Gastrocnemius medialis (tissue), 4 donors: ENCODE results near the gene SCD5. TPM values are rescaled to one million over a fixed set of nuclear protein-coding genes. Genes with fewer than 3 reads are reported as not detected.

Experiments used
- ATAC-seq, 2 donors: fragments of 150-250 bp; one replicate each; pipeline ENCODE4 v1.9.1; 2016
- DNase-seq, 2 donors: peaks; one replicate each; pipeline ENCODE4 v3.0.0-alpha.2; 2019
- H3K27ac ChIP-seq, 4 donors: fragments of 200-600 bp; sonication (generic); 1 replicate in 1 of 4; 2 replicates in 3 of 4; pipeline ENCODE4 v1.5.1; 2016 to 2018; ENCODE audit warnings: mild to moderate bottlenecking in 2 of 4, moderate library complexity in 1 of 4
- H3K27me3 ChIP-seq, 3 donors: fragments of 200-600 bp; sonication (generic) in 2 of 3; 1 replicate in 1 of 3; 2 replicates in 2 of 3; pipeline versions ENCODE4 v1.5.1 to v1.6.0; 2016 to 2019; ENCODE audit warnings: mild to moderate bottlenecking in 1 of 3, moderate library complexity in 1 of 3
- H3K36me3 ChIP-seq, 2 donors: fragments of 200-600 bp; sonication (generic) in 1 of 2; one replicate each; pipeline ENCODE4 v1.5.1; 2017 to 2018
- H3K4me1 ChIP-seq, 2 donors: fragments of 200-600 bp; sonication (generic) in 1 of 2; one replicate each; pipeline ENCODE4 v1.5.1; 2016 to 2017; ENCODE audit warnings: mild to moderate bottlenecking in 2 of 2
- H3K4me3 ChIP-seq, 4 donors: fragments of 200-600 bp; sonication (generic) in 3 of 4; 1 replicate in 1 of 4; 2 replicates in 3 of 4; pipeline ENCODE4 v1.5.1; 2016 to 2019; ENCODE audit warnings: mild to moderate bottlenecking in 2 of 4
- H3K9me3 ChIP-seq, 3 donors: fragments of 200-600 bp; sonication (generic) in 2 of 3; 1 replicate in 1 of 3; 2 replicates in 2 of 3; pipeline ENCODE4 v1.5.1; 2016 to 2019
- POLR2A ChIP-seq, 2 donors: fragments of 450-650 bp; IDR thresholded peaks; one replicate each; pipeline ENCODE4 v1.6.1; 2017; ENCODE audit warnings: antibody characterized with exemption in 2 of 2, mild to moderate bottlenecking in 2 of 2, moderate library complexity in 2 of 2
- in situ Hi-C, 4 donors: fragments of 200-750 bp; cut with MboI; loops; one replicate each; pipeline versions ENCODE4 v1.15.0 to v1.8.0; 2017; ENCODE audit warnings: low sequenced_read_pairs in 4 of 4
- intact Hi-C: fragments of 100-400 bp; cut with DNase I; formaldehyde crosslinking; loops from one replicate; pipeline ENCODE4 v1.15.1; 2023; ENCODE audit warnings: low total_unique reads
- total RNA-seq, 4 donors: library from RNA; depleted of rRNA; stranded (reverse); fragments of >200 nt; gene quantifications; one replicate each; pipeline versions ENCODE4 v1.1.0 to v1.2.3, GENCODE V29; 2016
- TF ChIP-seq, protein P1 (sequence below), 5 experiments: fragments of 450-650 bp in 3 of 5; fragments of 200-600 bp in 2 of 5; sonication (generic) in 2 of 5; IDR thresholded peaks in 4 of 5; conservative IDR thresholded peaks in 1 of 5; 1 replicate in 4 of 5; 2 replicates in 1 of 5; pipeline ENCODE4 v1.5.1; 2016 to 2019; ENCODE audit warnings: antibody characterized with exemption in 5 of 5, mild to moderate bottlenecking in 3 of 5, moderate library complexity in 3 of 5

Gene SCD5
- total RNA-seq, 4 donors from 2014 or later = 0.68 to 2.4 (median 1.4) TPM

DNA sequence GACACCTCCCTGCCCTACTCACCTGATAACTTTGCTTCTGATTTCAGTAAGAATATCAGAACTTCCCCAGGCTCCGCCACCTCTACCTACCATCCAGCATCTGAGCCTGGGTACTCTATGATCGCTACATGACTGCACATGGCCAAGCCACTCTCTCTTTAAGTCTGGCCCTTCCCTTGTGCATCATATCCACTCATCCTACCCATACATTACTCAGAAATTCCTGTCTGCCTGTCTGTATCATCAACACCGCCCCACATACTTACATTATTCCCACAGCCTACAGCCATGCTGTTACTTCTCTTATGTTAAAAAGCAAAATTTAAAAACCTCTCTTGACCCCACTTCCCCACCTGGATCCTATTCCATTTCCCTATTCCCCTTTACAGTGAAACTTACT is 84.7 kb downstream of the SCD5 start:
- no peaks in the 10 kb centered on the region for H3K4me1 ChIP-seq
- in situ Hi-C loops = no loop called here
- intact Hi-C loops = no loop called here
- H3K27me3 ChIP-seq = no peaks in the 10 kb centered on the region
- no peak for ATAC-seq
- no peak overlapping the region for H3K4me3 ChIP-seq
- TF ChIP-seq, protein P1, sequence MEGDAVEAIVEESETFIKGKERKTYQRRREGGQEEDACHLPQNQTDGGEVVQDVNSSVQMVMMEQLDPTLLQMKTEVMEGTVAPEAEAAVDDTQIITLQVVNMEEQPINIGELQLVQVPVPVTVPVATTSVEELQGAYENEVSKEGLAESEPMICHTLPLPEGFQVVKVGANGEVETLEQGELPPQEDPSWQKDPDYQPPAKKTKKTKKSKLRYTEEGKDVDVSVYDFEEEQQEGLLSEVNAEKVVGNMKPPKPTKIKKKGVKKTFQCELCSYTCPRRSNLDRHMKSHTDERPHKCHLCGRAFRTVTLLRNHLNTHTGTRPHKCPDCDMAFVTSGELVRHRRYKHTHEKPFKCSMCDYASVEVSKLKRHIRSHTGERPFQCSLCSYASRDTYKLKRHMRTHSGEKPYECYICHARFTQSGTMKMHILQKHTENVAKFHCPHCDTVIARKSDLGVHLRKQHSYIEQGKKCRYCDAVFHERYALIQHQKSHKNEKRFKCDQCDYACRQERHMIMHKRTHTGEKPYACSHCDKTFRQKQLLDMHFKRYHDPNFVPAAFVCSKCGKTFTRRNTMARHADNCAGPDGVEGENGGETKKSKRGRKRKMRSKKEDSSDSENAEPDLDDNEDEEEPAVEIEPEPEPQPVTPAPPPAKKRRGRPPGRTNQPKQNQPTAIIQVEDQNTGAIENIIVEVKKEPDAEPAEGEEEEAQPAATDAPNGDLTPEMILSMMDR (IDR thresholded peaks at IDR 0.05 in 4 of 5, conservative IDR thresholded peaks at IDR 0.05 in 1 of 5) = no peak
- no peak for TF ChIP-seq POLR2A (IDR thresholded peaks at IDR 0.05)
- H3K9me3 ChIP-seq = no peaks in the 10 kb centered on the region
- no peak for DNase-seq
- H3K27ac ChIP-seq = no peak overlapping the region
- no peaks in the 10 kb centered on the region for H3K36me3 ChIP-seq

GRCh38 chr4:82712561-82712960 is 86.0 kb downstream of the SCD5 start:
- Histone ChIP-seq H3K36me3 (no peaks in the 10 kb centered on the region), H3K27ac (no peak overlapping the region), H3K4me3 (no peak overlapping the region), H3K27me3 (no peaks in the 10 kb centered on the region), H3K9me3 (no peaks in the 10 kb centered on the region), H3K4me1 (no peaks in the 10 kb centered on the region)
- DNase-seq (no peak), ATAC-seq (no peak)
- intact Hi-C loops = no loop called here
- TF ChIP-seq, protein P1 (IDR thresholded peaks at IDR 0.05 in 4 of 5, conservative IDR thresholded peaks at IDR 0.05 in 1 of 5) = no peak
- no peak for TF ChIP-seq POLR2A (IDR thresholded peaks at IDR 0.05)
- in situ Hi-C loops = no loop called here

DNA sequence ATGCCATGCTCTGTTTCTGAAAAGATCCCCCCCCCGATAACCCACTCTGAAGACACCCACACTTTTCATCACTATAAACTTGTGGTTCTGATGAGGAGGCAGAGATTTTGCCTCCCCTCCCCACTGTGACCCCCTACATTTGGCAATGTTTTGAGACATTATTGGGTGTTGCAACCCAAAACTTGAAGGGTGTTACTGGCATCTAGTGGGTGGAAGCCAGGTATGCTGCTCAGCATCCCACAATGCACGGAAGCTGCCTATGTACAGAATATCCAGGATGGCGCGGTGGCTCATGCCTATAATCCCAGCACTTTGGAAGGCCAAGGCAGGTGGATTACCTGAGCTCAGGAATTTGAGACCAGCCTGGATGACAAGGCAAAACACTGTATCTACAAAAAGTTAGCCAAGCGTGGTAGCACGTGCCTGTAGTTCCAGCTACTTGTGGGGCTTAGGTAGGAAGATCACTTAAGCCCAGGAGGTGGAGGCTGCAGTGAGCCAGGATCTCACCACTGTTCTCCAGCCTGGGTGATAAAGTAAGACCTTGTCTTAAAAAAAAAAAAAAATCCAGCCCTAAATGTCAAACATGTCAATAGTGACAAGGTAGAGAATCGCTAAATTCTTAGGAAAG is 87.3 kb downstream of the SCD5 start:
- H3K4me3 ChIP-seq = no peak overlapping the region
- H3K4me1 ChIP-seq = no peaks in the 10 kb centered on the region
- ATAC-seq (no peak), DNase-seq (no peak)
- H3K27ac ChIP-seq = no peak overlapping the region
- no peaks in the 10 kb centered on the region for H3K9me3 ChIP-seq
- no peaks in the 10 kb centered on the region for H3K27me3 ChIP-seq
- no peak for TF ChIP-seq POLR2A (IDR thresholded peaks at IDR 0.05)
- TF ChIP-seq, protein P1 (IDR thresholded peaks at IDR 0.05 in 4 of 5, conservative IDR thresholded peaks at IDR 0.05 in 1 of 5) = no peak
- in situ Hi-C loops (no loop called here), intact Hi-C loops (no loop called here)
- no peaks in the 10 kb centered on the region for H3K36me3 ChIP-seq

DNA sequence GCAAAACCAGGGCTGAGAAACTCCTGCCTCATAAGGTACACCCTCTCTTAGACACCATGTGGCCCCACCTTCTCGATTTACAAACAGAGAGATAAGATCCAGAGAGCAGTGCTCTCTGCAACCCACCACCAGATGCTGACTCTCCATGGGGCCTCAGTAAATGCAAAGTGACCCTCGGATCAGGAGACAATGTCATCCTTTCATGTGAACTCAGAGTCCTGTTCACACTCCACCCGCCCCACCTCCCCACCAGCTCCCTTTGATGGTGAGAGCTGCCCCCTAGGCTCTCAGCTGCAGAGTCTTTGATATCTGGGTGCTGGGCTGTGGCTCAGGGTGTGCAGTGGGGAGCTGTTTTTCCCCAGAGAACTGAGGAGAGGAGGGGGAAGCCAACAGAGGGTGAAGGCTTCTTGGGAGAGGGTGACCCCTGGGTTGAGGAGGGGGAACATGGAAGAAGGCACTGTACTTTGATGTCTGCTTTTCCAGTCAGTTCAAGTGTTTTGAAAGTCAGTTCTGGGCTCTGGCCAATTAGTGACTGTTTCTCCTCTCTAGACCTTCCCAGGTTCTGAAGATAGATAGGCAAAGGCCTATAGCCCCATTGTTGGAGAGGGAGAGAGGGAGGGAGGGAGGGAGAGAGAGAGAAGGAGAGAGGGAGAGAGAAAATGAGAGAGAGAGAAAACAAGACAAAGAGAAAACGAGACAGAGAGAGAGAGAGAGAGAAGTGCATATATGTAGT is 88.2 kb downstream of the SCD5 start:
- no peak for ATAC-seq
- intact Hi-C loops = no loop called here
- in situ Hi-C loops = no loop called here

More for the DNA sequence above, 88.2 kb downstream of the SCD5 start:
- H3K36me3 ChIP-seq = no peaks in the 10 kb centered on the region
- H3K4me1 ChIP-seq = no peaks in the 10 kb centered on the region
- no peak for DNase-seq
- no peaks in the 10 kb centered on the region for H3K9me3 ChIP-seq
- H3K27ac ChIP-seq = no peak overlapping the region
- no peak for TF ChIP-seq POLR2A (IDR thresholded peaks at IDR 0.05)
- TF ChIP-seq, protein P1 (IDR thresholded peaks at IDR 0.05 in 4 of 5, conservative IDR thresholded peaks at IDR 0.05 in 1 of 5) = no peak
- no peaks in the 10 kb centered on the region for H3K27me3 ChIP-seq
- H3K4me3 ChIP-seq = no peak overlapping the region
